PC-3 (cell line): ENCODE measurements around the gene ZNF628.

Experiments used
- EZH2 ChIP-seq: fragments of 300-600 bp; sonication (generic); IDR thresholded peaks from one replicate; pipeline ENCODE4 v1.6.1; 2017; ENCODE audit warnings: antibody characterized with exemption, mild to moderate bottlenecking, low read length; ENCODE audit not compliant: unreplicated experiment
- EZH2phosphoT487 ChIP-seq: fragments of 300-600 bp; sonication (generic); IDR thresholded peaks from 2 replicates; pipeline ENCODE4 v1.6.1; 2018; ENCODE audit warnings: mild to moderate bottlenecking, antibody characterized with exemption, low read length, borderline replicate concordance
- TF ChIP-seq, protein P1 (sequence below): fragments of 300-600 bp; sonication (generic); conservative IDR thresholded peaks from 2 replicates; pipeline ENCODE4 v1.5.1; 2017; ENCODE audit warnings: antibody characterized with exemption, low read depth, mild to moderate bottlenecking, low read length

DNA sequence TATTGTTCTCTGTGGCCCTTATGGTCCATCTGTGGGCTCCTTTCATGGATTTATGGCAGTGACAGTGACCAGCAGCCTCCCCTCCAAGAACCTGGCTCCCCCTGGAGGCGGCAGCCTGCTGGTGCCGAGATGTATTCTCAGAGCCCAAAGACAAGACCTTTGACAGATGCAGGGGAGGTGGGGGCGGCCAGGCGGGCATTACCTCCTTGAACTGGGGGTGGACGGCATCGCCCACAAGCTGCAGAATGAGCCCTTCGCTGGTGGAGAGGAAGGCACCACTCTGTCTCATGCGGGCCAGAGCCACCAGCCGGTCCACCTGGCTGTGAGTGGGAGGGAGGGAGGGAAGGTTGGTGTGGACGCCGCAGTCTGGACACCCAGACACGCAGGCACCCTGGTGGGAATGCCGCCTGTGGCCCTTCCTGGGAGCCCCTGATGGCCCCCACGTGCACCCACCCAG, 21.6 kb upstream of the ZNF628 start:
- TF ChIP-seq, protein P1, sequence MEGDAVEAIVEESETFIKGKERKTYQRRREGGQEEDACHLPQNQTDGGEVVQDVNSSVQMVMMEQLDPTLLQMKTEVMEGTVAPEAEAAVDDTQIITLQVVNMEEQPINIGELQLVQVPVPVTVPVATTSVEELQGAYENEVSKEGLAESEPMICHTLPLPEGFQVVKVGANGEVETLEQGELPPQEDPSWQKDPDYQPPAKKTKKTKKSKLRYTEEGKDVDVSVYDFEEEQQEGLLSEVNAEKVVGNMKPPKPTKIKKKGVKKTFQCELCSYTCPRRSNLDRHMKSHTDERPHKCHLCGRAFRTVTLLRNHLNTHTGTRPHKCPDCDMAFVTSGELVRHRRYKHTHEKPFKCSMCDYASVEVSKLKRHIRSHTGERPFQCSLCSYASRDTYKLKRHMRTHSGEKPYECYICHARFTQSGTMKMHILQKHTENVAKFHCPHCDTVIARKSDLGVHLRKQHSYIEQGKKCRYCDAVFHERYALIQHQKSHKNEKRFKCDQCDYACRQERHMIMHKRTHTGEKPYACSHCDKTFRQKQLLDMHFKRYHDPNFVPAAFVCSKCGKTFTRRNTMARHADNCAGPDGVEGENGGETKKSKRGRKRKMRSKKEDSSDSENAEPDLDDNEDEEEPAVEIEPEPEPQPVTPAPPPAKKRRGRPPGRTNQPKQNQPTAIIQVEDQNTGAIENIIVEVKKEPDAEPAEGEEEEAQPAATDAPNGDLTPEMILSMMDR, result peak; percentile 88
- TF ChIP-seq EZH2, result no peak
- TF ChIP-seq EZH2phosphoT487, result no peak
